T-cell (primary cell): Measurements from ENCODE around the gene CSTB. TPM values are rescaled to one million over a fixed set of nuclear protein-coding genes. Genes with fewer than 3 reads are reported as not detected.

ENCODE experiments used
- ATAC-seq, 4 experiments: fragments of 200-7000 bp in 3 of 4; fragments of 150-1000 bp in 1 of 4; cut with Tn5 transposase; replicated peaks in 1 of 4; 1 replicate in 3 of 4; 2 replicates in 1 of 4; pipeline ENCODE4 v1.10.0; 2021; ENCODE audit warnings: moderate library complexity in 3 of 4, mild to moderate bottlenecking in 2 of 4, moderate number of reproducible peaks in 1 of 4
- CTCF ChIA-PET, 2 donors: fragments of 300-600 bp; sonication (Branson Sonifier 250); formaldehyde crosslinking; loops; one replicate each; lab custom pipeline; 2022; ENCODE audit warnings: antibody characterized with exemption in 2 of 2; lab: Charles Lee
- POLR2A ChIA-PET, 2 donors: fragments of 300-600 bp; sonication (Branson Sonifier 250); formaldehyde crosslinking; loops; one replicate each; lab custom pipeline; 2022; ENCODE audit warnings: antibody characterized with exemption in 2 of 2; lab: Charles Lee
- DNase-seq, 35 experiments: peaks; one replicate each; pipeline versions ENCODE4 v3.0.0 to v3.0.0-alpha.2; 2013 to 2023
- H3K27ac ChIP-seq: one replicate; pipeline ENCODE4 v1.5.1; 2013; ENCODE audit warnings: low read length
- H3K27me3 ChIP-seq, 2 experiments: replicated peaks in 1 of 2; 1 replicate in 1 of 2; 2 replicates in 1 of 2; pipeline versions ENCODE4 v1.6.1 to v1.7.0; 2013; ENCODE audit warnings: low read length in 1 of 2, mixed read lengths in 1 of 2; ENCODE audit not compliant: control insufficient read depth in 2 of 2, insufficient read depth in 2 of 2; ENCODE audit errors: extremely low read depth in 1 of 2
- H3K36me3 ChIP-seq, 2 donors: 1 replicate in 1 of 2; 2 replicates in 1 of 2; pipeline versions ENCODE4 v1.6.1 to v1.7.0; 2013; ENCODE audit warnings: low read length in 1 of 2; ENCODE audit not compliant: control insufficient read depth in 2 of 2, insufficient read depth in 1 of 2; ENCODE audit errors: extremely low read depth in 1 of 2
- H3K4me1 ChIP-seq, 2 experiments: 1 replicate in 1 of 2; 2 replicates in 1 of 2; pipeline versions ENCODE4 v1.6.1 to v1.7.0; 2013; ENCODE audit warnings: low read length in 2 of 2, mixed read lengths in 1 of 2; ENCODE audit not compliant: insufficient read depth in 2 of 2, control insufficient read depth in 1 of 2; ENCODE audit errors: extremely low read depth in 1 of 2
- H3K4me3 ChIP-seq, 2 donors: 1 replicate in 1 of 2; 2 replicates in 1 of 2; pipeline versions ENCODE4 v1.5.1 to v1.7.0; 2013; ENCODE audit warnings: mild to moderate bottlenecking in 2 of 2, low read length in 1 of 2, moderate library complexity in 1 of 2; ENCODE audit not compliant: control insufficient read depth in 1 of 2; ENCODE audit errors: extremely low read depth in 1 of 2
- H3K9me3 ChIP-seq: 2 replicates; pipeline ENCODE4 v1.7.0; 2013
- H3K27ac Mint-ChIP-seq, 2 donors: one replicate each; pipeline ENCODE4 v1.8.0; 2020 to 2021; ENCODE audit warnings: mild to moderate bottlenecking in 2 of 2, mixed read lengths in 2 of 2
- H3K27me3 Mint-ChIP-seq, 2 donors: one replicate each; pipeline ENCODE4 v1.8.0; 2021 to 2022; ENCODE audit warnings: mixed read lengths in 2 of 2
- H3K36me3 Mint-ChIP-seq: one replicate; pipeline ENCODE4 v1.8.0; 2021; ENCODE audit warnings: mixed read lengths
- H3K4me1 Mint-ChIP-seq, 3 donors: one replicate each; pipeline ENCODE4 v1.8.0; 2020 to 2022; ENCODE audit warnings: mixed read lengths in 3 of 3, mild to moderate bottlenecking in 1 of 3
- H3K4me3 Mint-ChIP-seq, 3 donors: one replicate each; pipeline ENCODE4 v1.8.0; 2020 to 2022; ENCODE audit warnings: mild to moderate bottlenecking in 3 of 3, mixed read lengths in 3 of 3, moderate library complexity in 3 of 3
- H3K9me3 Mint-ChIP-seq, 3 donors: one replicate each; pipeline ENCODE4 v1.8.0; 2020 to 2022; ENCODE audit warnings: mixed read lengths in 3 of 3
- WGBS: methylation state at CpG from one replicate; pipeline ENCODE4 v1.1.5; 2013; ENCODE audit warnings: missing lambda C conversion rate; ENCODE audit not compliant: insufficient coverage; 5-methylcytosine and 5-hydroxymethylcytosine counted together
- total RNA-seq, 35 experiments: library from RNA in 6 of 35; stranded (reverse) in 6 of 35; fragments of 120-200 nt in 1 of 35; gene quantifications; one replicate each; pipeline versions ENCODE4 v1.2.1 to v1.2.4 and lab custom pipeline; 2013 to 2026

The CSTB gene
- total RNA-seq, 5 donors from 2014 or later (not counting 1 experiment from before 2014, with no cell fraction given), result 19.0 to 34.7 (median 25.9) TPM

DNA sequence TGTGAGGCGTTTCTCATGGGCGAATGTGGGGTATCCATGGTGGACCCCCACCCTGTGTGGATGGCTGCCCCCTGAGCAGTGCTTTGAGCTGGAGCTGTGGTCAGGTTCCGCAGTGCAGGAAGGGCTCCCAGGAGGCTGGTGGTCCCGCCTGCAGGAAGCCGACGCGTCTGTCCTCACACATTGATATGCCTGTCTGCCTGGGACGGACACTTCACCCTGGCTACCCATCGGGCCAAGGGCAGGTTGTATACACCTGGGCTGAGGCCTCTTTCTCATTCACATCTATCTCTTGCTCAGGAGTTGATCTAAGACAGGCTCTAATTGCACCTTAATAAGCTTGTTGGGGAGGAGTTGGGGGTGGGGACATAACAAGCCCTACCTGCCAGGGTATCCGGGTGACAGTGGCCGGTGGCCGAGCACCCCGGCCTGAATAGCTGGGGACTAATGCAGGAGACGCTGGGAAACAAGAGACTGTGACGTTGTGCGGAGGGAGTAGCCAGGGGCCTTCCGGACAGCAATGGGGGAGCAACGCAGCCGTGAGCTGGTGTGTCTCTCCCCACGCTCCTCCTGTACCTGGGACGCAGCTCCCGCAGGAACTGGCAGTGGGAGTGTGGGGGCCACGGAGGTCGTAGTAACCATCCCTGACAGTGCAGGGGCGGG lies 35.5 kb downstream of the CSTB start:
- WGBS, result 90% methylated on average over 19 of the region's 25 CpGs
- H3K4me3 Mint-ChIP-seq, result no peak overlapping the region

DNA sequence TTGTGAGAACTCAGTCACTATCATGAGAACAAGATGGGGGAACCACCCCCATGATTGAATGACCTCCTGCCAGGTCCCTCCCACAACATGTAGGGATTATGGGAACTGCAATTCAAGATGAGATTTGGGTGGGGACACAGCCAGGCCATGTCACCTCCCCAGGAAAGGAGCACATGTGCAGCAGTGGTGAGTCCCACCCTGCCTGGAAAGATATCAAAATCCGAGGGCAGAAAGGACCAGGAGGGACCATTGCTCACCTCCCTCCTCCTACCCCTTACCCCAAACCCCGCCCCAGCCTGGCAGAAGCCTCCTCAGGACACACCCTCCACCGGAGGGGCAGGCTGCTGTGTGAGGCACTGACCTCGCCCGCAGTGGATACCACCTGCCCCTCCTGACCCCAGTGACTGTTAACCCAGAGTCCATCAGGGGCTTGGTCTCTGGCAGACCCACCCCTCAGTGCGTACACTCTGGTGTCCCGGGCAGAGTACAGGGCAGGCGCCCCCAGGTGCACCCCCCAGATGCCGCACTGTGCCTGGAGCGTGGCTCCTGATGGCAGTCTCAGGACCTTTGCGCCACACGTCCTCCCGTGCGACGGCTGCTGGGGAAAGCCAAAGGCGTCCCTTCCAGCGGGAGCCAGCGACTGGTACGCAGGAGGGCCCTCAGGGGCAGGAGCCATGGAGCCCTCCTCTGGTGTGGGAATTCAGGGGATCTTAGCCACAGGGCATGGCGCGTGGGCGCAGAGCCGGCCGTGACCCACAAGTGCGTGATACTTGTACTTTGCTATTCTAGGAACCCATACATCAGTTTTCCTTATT lies 36.3 kb downstream of the CSTB start:
- peak in 1 of 4 experiments; percentile 13 for ATAC-seq
- no peaks in the 10 kb centered on the region for H3K9me3 Mint-ChIP-seq
- ChIA-PET CTCF (no interaction called here), POLR2A (no interaction called here)
- peaks cover 6% of the 10 kb centered on the region for H3K36me3 Mint-ChIP-seq
- Histone ChIP-seq H3K4me1 (peaks cover 0 to 21% of the 10 kb centered on the region in 2 experiments), H3K36me3 (peaks cover 14 to 20% of the 10 kb centered on the region in 2 donors), H3K9me3 (no peaks in the 10 kb centered on the region), H3K4me3 (no peak overlapping the region), H3K27me3 (no peaks in the 10 kb centered on the region), H3K27ac (no peak overlapping the region)
- H3K27ac Mint-ChIP-seq, result no peak overlapping the region
- H3K4me1 Mint-ChIP-seq, result peaks cover 2 to 17% (median 16%) of the 10 kb centered on the region in 3 donors
- DNase-seq, result peak in 1 of 35 experiments; percentile 36
- WGBS, result 92% methylated on average over 12 of the region's 25 CpGs
- H3K27me3 Mint-ChIP-seq, result no peaks in the 10 kb centered on the region
- H3K4me3 Mint-ChIP-seq, result no peak overlapping the region

More for the DNA sequence above, 35.5 kb downstream of the CSTB start:
- peak in 10 of 35 experiments; percentile 25 to 72 (median 36) for DNase-seq
- Mint-ChIP-seq H3K36me3 (peaks cover 10% of the 10 kb centered on the region), H3K4me1 (peaks cover 2 to 14% (median 11%) of the 10 kb centered on the region in 3 donors), H3K27ac (peak overlapping the region in 1 of 2 donors; percentile 71), H3K9me3 (no peaks in the 10 kb centered on the region), H3K27me3 (no peaks in the 10 kb centered on the region)
- ATAC-seq, result peak in 2 of 4 experiments; percentile 31 to 32
- Histone ChIP-seq H3K36me3 (peaks cover 14 to 22% of the 10 kb centered on the region in 2 donors), H3K9me3 (no peaks in the 10 kb centered on the region), H3K27ac (no peak overlapping the region), H3K4me3 (no peak overlapping the region), H3K27me3 (no peaks in the 10 kb centered on the region), H3K4me1 (peaks cover 0 to 13% of the 10 kb centered on the region in 2 experiments)
- ChIA-PET POLR2A (interaction anchor here (0.5 to 0.7 kb wide), 2 partner anchors 43 to 1691 kb away, joined by 3 to 5 read pairs; no protein-coding TSS in a partner anchor), CTCF (no interaction called here)

DNA sequence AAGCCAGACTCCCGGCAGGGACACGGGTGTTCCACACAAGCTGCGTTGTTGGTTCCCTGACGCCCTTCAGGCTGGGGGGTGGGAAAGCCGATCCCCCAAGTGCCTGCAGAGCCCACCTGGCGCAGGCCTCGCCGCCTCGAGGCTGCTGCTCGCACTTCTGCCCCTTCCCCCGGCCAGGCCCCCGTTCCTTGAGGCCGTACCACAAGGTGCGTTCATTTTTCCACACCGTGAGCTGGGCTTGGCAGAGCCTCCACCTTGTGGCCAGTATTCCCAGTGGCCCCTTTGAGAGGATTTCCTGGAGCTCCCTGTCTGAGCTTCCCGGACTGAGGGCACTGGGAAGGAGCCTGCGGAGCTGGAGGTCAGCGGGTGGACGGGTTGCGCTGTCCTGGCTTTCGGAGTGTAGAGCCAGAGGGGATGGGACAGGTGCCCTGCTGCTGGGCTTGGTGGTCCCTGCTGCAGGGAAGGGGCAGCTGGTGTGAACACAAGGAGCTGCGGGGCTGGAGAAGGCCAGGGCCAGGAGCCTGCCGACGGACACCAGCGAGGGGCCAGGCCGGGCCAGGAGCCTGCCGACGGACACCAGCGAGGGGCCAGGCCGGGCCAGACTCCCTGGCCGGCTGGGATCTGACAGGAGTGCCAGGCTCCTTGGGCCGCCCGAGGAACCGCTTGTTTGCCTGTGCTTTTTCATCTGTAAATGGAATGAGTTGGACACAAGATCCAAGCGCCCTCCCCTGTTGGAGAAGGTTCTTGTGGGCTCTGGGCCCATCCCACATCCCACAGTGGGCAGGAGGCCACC lies 38.8 kb downstream of the CSTB start:
- H3K4me1 ChIP-seq, result peaks cover 2 to 44% of the 10 kb centered on the region in 2 experiments
- peaks cover 18 to 36% (median 31%) of the 10 kb centered on the region in 3 donors for H3K4me1 Mint-ChIP-seq
- ATAC-seq (no peak), DNase-seq (no peak)
- H3K36me3 ChIP-seq, result peaks cover 10 to 11% of the 10 kb centered on the region in 2 donors
- ChIA-PET CTCF (no interaction called here), POLR2A (no interaction called here)
- H3K27me3 ChIP-seq, result no peaks in the 10 kb centered on the region
- H3K4me3 Mint-ChIP-seq, result no peak overlapping the region
- H3K9me3 ChIP-seq, result no peaks in the 10 kb centered on the region
- no peak overlapping the region for H3K27ac Mint-ChIP-seq
- H3K27me3 Mint-ChIP-seq, result no peaks in the 10 kb centered on the region
- H3K36me3 Mint-ChIP-seq, result peaks cover 3% of the 10 kb centered on the region
- no peaks in the 10 kb centered on the region for H3K9me3 Mint-ChIP-seq
- H3K4me3 ChIP-seq, result no peak overlapping the region
- no peak overlapping the region for H3K27ac ChIP-seq
- 96% methylated on average over 30 of the region's 35 CpGs for WGBS

DNA sequence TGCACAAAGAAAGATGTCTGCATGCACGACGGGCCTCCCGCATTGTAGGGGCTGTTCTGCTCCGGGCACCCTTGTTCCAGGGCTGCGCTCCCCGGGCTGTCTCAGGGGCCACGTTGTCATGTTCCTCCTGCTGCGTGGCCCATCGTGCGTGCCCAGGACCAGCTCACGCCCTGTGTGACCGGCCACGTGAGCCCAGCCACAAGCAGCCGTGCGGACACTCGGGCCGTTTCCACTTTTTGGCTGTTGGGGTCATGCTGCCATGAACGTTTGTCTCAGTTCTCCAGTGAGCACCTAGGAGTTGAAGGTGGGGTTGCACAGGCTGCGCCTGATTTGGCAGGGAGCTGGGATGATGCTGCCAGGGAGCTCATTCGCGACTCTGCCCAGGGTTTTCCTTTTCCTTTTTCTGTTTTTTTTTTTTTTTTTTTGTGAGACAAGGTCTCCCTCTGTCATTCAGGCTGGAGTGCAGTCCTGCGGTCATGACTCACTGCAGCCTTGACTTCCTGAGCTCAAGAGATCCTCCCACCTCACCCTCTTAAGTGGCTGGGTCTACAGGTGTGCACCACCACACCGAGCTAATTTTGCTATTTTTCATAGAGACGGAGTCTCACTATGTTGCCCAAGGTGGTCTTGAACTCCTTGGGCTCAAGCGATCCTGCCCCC lies 39.8 kb downstream of the CSTB start:
- Mint-ChIP-seq H3K27ac (no peak overlapping the region), H3K27me3 (no peaks in the 10 kb centered on the region), H3K4me1 (peaks cover 23 to 43% (median 36%) of the 10 kb centered on the region in 3 donors), H3K36me3 (peaks cover 3% of the 10 kb centered on the region), H3K4me3 (no peak overlapping the region), H3K9me3 (no peaks in the 10 kb centered on the region)
- DNase-seq (no peak), ATAC-seq (no peak)
- WGBS, result 95% methylated on average over 24 of the region's 25 CpGs
- POLR2A ChIA-PET, result interaction anchor here (0.6 to 0.7 kb wide), 2 partner anchors 17 to 118 kb away, joined by 6 to 7 read pairs; no protein-coding TSS in a partner anchor
- H3K9me3 ChIP-seq, result no peaks in the 10 kb centered on the region
- peaks cover 5 to 9% of the 10 kb centered on the region in 2 donors for H3K36me3 ChIP-seq
- no peak overlapping the region for H3K4me3 ChIP-seq
- H3K4me1 ChIP-seq, result peaks cover 2 to 54% of the 10 kb centered on the region in 2 experiments
- H3K27ac ChIP-seq, result no peak overlapping the region
- CTCF ChIA-PET, result no interaction called here
- H3K27me3 ChIP-seq, result no peaks in the 10 kb centered on the region

DNA sequence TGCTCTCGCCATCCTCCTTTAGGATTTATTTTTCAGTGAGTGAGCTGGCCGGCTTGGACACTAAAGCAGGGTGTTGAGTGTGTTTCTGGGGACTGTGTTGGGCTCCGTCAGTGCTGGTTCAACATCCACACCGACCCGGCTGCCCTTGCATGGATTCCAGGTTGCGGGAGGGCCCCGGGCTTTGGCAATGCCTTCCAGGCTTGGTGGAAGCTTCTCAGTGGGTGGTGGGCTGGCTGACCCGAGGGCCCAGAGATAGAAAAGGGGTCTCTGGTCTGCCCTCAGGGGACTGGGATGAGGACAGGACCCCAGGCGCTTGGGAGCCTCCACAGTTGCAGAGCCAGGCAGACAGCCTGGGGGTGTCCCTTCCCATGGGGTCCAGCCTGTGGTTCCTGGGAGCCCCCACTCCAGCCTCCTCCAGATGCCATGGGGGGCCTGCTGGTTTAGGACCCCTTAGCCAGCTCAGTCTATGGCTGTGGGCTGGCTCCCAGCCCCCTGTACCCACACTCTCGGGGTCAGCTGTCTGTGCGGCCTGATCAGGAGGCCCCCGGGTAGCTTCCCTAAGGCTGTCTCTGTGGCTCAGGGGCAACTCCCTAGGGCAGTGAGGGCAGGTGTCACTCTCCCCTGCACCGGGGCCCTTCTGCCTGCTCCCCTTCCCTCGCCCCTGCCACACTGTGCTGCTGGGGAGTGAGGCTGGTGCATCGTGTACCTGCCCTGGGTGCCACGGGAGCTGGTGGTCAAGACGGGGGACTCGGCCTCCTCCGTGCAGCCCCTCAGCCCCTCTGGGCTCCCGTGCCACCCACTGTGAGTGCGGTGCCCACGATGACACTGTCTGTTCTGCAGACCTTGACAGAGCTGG lies 40.6 kb downstream of the CSTB start:
- H3K27me3 Mint-ChIP-seq, result no peaks in the 10 kb centered on the region
- no peak for DNase-seq
- H3K27ac Mint-ChIP-seq, result peak overlapping the region in 1 of 2 donors; percentile 28
- ChIA-PET CTCF (no interaction called here), POLR2A (interaction anchor here (0.6 to 0.7 kb wide), 2 partner anchors 16 to 117 kb away, joined by 6 to 7 read pairs; no protein-coding TSS in a partner anchor)
- Histone ChIP-seq H3K36me3 (peaks cover 5 to 9% of the 10 kb centered on the region in 2 donors), H3K4me3 (no peak overlapping the region), H3K4me1 (peaks cover 2 to 55% of the 10 kb centered on the region in 2 experiments), H3K27ac (peak overlapping the region; percentile 87), H3K9me3 (no peaks in the 10 kb centered on the region), H3K27me3 (no peaks in the 10 kb centered on the region)
- peaks cover 3% of the 10 kb centered on the region for H3K36me3 Mint-ChIP-seq
- H3K9me3 Mint-ChIP-seq, result no peaks in the 10 kb centered on the region
- H3K4me3 Mint-ChIP-seq, result no peak overlapping the region
- ATAC-seq, result no peak
- 92% methylated on average over 16 of the region's 22 CpGs for WGBS
- H3K4me1 Mint-ChIP-seq, result peaks cover 24 to 43% (median 36%) of the 10 kb centered on the region in 3 donors
